ENCODE data around the gene TSPAN14. TPM values are rescaled to one million over a fixed set of nuclear protein-coding genes. Genes with fewer than 3 reads are reported as not detected.

TSPAN14 gene
- total and polyA plus RNA-seq, 2 of the 8 experiments (the other 6 are each of a cell fraction or from before 2014, with no cell fraction given) = 47.4 to 57.8 TPM

DNA sequence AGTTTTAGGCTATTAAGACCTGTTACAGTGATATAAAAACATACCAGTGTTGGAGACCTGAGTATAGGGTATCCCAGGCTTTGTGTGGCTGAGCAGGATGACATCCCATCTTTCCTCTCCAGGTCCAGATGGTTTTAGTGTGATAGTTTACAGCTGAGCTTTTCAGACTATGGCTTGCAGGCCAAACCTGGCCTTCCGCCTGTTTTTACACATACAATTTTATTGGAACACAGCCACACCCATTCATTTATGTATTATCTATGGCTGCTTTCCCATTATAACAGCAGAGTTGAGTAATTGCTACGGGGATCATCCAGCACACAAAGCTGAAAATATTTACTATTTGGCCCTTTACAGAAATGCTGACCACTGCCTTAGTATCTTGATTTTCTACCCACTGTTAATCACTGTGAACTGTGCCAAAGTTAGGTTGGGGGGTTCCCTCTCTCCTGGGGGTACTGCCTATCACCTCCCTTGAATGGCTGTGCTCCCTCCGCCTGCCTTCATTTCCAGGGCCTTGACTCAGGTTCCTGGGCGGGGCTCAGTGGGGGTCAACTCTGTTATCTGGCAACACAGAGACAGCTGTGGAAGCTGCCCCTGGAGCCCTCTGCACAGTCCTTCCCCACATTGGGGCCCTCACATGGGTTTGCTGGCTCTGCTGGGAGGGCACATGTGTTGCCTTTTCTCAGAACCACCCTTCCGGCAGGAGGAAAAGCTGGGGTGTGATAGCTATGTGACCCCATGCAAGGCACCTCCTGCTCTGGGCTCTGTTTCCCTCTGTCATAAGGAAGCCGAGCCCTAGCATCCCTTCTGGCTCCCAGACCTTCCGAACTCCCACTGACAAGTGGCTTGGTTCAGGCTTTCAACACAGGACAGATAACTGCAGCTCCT lies 43.3 kb downstream of the TSPAN14 start:
- no peak overlapping the region for H2BK120ac ChIP-seq (replicated peaks; ENCODE audit: low read depth, low read length)
- peaks cover 11 to 19% of the 10 kb centered on the region in 2 experiments for H4K20me1 ChIP-seq (replicated peaks in 1 of 2; ENCODE audit: control insufficient read depth in 1 of 2, insufficient read depth in 2 of 2, low read length in 2 of 2)
- H3K23me2 ChIP-seq (ENCODE audit: low read depth, low read length) = no peaks in the 10 kb centered on the region
- no peak overlapping the region for H4K5ac ChIP-seq (ENCODE audit: insufficient read length, low read depth, low read length)
- no peak overlapping the region for H2BK20ac ChIP-seq (ENCODE audit: low read length)
- no peak overlapping the region for H4K8ac ChIP-seq (ENCODE audit: extremely low read depth, insufficient read depth, low read length)
- H2BK5ac ChIP-seq (ENCODE audit: low read depth, low read length) = no peak overlapping the region
- peaks cover 0 to 17% (median 10%) of the 10 kb centered on the region in 4 experiments; a peak in 6 of 7 replicates for H3K4me1 ChIP-seq (replicated peaks in 1 of 4; ENCODE audit: control insufficient read depth in 3 of 4, insufficient read depth in 4 of 4, low read length in 3 of 4)
- peak overlapping the region; percentile 13; the same call in 1 of the 2 replicates for H3K18ac ChIP-seq (ENCODE audit: extremely low read depth, low read length)
- no peak overlapping the region for H2BK15ac ChIP-seq (ENCODE audit: low read length)
- no peak overlapping the region for H3K56ac ChIP-seq (replicated peaks; ENCODE audit: insufficient read length, low read depth, low read length)
- H3K79me1 ChIP-seq (ENCODE audit: low read depth, low read length) = peaks cover 9% of the 10 kb centered on the region
- no peaks in the 10 kb centered on the region for H3K9me3 ChIP-seq (ENCODE audit: insufficient read depth in 2 of 2, low read depth in 1 of 2, low read length in 1 of 2)
- ChIA-PET CTCF (ENCODE audit: partially characterized antibody) (interaction anchor here (0.9 to 21.9 kb wide), 7 partner anchors 8 to 98 kb away, joined by 3 to 1263 read pairs (median 4); partner anchors contain the start of gene TSPAN14), POLR2A (ENCODE audit: partially characterized antibody) (interaction anchor here (0.7 to 1.1 kb wide), 2 partner anchors 8 to 12 kb away, joined by 3 read pairs; no protein-coding TSS in a partner anchor)
- no peak overlapping the region for H3K27ac ChIP-seq (ENCODE audit: low read depth, low read length)
- TF ChIP-seq SRF (IDR thresholded peaks at IDR 0.05; ENCODE audit: low read depth, low read length) (no peak), NANOG (IDR thresholded peaks at IDR 0.05; ENCODE audit: insufficient read depth, low read depth, low read length, poor library complexity, severe bottlenecking) (no peak), BACH1 (IDR thresholded peaks at IDR 0.05; ENCODE audit: low read length) (no peak), JUN (IDR thresholded peaks at IDR 0.05; ENCODE audit: low read depth, low read length) (no peak)
- DNase-seq (ENCODE audit: low read depth in 1 of 2, low spot score in 2 of 2) (no peak), FAIRE-seq (no peak)
- H3K4me3 ChIP-seq (ENCODE audit: extremely low read depth in 1 of 4, insufficient read depth in 2 of 4, low read depth in 3 of 4, low read length in 4 of 4) = no peak overlapping the region
- H2AK5ac ChIP-seq (ENCODE audit: low read depth, low read length) = no peak overlapping the region
- no peak overlapping the region for H3K4ac ChIP-seq (replicated peaks; ENCODE audit: insufficient read length, low read depth, low read length)
- no peak overlapping the region for H3K14ac ChIP-seq (ENCODE audit: insufficient read length)
- WGBS, 2 experiments (ENCODE audit: extremely low coverage in 1 of 2, insufficient coverage in 1 of 2, insufficient read length in 1 of 2, insufficient replicate concordance in 2 of 2, low coverage in 1 of 2, low lambda C conversion rate in 2 of 2, missing lambda C conversion rate in 1 of 2) = 75% methylated on average over 7 of the region's 7 CpGs; no CpG with 5 or more reads in 1 of the 2 experiments
- H3K79me2 ChIP-seq (ENCODE audit: control insufficient read depth in 1 of 2, insufficient read depth in 2 of 2, low read length in 2 of 2) = peaks cover 4 to 85% of the 10 kb centered on the region in 2 experiments; a peak in 3 of 4 replicates
- H2AFZ ChIP-seq (ENCODE audit: low read length) = no peak overlapping the region
- H2BK12ac ChIP-seq (ENCODE audit: low read depth, low read length) = no peak overlapping the region
- no peak overlapping the region for H3K4me2 ChIP-seq (ENCODE audit: insufficient read depth in 1 of 2, low read depth in 2 of 2, low read length in 2 of 2)
- no peaks in the 10 kb centered on the region for H3K36me3 ChIP-seq (ENCODE audit: control insufficient read depth in 2 of 4, insufficient read depth in 4 of 4, low read length in 3 of 4)
- H3K27me3 ChIP-seq (replicated peaks in 1 of 4; ENCODE audit: control insufficient read depth in 3 of 4, extremely low read depth in 1 of 4, insufficient read depth in 3 of 4, low read length in 3 of 4) = no peaks in the 10 kb centered on the region
- no peak overlapping the region for H3K9ac ChIP-seq (replicated peaks in 1 of 4; ENCODE audit: extremely low read depth in 1 of 4, low read depth in 3 of 4, low read length in 3 of 4)
- no peak overlapping the region for H4K91ac ChIP-seq (replicated peaks; ENCODE audit: insufficient read length, low read length)
- H3K23ac ChIP-seq (ENCODE audit: insufficient read length) = no peak overlapping the region
